Bone marrow (tissue), 2 donors: ENCODE results near the gene NRXN3.

ENCODE experiments used
- DNase-seq, 2 donors: peaks; one replicate each; lab custom pipeline; 2025; lab: John Stamatoyannopoulos, UW

NRXN3 gene

DNA sequence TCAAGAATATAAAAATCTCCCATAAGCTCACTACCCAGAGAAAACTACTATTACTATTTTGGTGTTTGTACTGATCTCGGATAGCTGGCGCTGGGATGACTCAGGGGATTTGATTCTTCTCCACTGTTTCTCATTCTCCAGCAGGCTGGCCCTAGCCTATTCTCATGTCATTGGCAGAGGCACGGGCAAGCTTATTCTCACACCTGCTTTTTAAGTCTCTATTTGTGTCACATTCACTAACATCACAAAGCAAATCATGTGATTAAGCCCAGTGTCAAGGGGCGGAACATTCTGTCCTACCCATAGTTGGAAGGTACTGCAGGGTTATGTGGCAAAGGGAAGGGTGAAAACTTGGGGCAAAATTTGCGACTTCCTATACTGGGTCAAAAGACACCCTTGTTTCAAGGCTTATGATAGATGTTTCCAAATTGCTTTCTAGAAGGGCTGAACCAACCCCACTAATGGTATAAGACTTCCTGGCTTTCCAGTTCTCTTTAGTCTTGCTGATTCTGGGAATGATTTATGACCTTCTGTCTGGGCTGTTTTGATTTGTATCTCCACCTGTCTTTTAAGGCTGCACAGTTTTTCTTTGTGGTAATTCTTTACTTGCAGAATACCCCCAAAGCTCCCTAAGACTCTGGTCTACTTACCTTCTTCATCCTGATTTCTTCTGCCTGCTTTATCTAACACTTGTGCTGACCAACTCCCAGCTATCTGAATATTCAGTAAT lies 406.4 kb downstream of the NRXN3 start:
- DNase-seq: no peak

DNA sequence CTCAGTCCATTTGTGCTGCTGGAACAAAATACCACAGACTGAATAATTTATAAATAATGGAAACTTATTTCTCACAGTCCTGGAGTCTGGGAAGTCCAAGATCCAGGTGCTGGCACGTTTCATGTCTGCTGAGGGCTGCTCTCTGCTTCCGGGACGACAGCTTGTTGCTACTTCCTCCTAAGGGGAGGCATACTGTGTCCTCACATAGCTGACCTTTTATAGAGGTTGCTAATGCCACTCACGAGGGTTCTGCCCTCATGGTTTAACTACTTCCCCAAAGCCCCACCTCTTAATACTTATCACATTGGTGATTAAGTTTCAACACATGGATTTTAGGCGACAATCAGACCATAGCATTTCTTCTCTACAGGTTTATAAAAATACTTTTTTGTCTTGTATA lies 411.1 kb downstream of the NRXN3 start:
- no peak for DNase-seq

DNA sequence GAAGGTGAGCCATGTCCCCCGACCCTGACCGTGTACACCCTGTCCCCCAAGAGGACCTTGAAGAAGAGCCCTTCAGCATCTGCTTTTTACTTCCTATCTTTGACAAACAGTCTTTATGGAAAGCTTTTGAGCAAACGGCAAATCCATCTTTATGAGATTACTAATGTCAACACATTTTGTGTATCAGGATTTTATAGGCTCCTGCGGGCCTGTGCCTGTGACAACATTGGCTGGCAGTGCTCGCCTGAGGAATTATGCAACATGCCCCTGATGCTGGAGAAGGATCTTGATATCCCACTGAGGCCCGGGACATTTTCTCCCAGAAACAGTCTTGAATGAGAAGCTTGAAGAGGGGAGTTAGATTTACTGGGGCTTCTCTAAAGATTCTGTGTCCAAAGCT lies 416.5 kb downstream of the NRXN3 start:
- DNase-seq: no peak

DNA sequence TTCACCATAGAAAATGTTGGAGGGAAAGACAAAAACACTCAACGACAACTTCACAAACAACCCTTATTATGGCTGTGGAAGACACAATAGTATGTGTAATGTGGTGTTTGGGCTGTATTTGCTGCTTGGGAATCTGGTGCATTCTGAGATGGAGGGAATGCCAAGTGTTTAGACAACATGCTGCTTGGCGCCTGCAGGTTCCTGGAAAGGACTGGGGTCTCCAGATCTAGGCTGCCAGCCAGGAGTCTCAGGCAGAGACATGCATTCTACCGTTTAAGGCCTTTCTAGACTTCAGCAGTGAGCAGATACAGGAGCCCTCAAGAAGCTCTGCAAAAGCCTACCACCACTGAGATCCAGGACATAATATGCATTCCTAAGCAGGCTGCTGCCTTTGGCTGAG lies 418.7 kb downstream of the NRXN3 start:
- no peak for DNase-seq

DNA sequence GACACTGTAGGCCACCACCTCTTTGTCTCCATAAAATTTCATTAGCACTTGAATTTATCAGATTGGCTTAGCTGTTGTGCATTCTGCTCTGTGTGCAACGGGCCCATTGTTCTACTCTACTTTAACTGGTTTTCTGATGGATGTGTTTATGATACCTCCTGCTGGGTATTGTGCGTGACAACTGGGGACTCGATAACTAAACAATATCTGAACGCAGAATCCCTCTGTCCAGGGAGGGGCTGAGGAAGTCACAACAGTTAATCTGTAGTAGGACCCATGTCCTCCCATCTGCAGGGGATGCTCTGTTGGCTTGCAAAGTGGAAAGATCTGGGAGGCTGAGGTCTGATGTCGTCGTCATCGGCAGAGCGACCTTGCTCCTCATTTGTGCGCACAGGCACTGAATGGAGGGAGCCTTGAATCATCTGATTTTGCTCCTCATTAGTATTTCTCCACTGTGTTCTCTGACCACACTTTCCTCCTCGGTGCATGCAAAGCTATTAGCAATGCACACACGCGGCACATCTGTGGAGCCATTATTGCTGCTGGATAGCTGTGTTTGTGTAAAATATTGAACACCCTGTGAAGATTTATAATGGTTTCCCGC lies 422.5 kb downstream of the NRXN3 start:
- DNase-seq: no peak

DNA sequence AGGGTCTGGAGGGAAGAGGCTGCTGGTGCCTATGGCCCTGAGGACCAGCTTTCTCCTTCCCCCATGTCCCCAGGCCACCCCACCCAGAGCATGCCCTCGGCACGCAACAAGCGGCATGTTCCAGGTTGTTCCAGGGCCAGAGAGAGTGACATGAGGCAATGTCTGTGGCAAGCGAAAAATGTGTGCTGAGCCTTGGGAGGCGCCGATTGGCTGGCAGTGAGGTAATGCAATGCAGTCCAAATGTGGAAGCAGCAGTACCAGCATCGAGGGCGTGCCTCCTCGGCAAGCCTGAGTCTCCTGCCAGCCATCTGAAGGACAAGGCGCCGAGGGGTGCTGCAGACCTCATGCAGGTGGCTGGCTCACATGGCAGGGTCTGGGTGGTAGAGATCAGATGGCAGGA lies 423.8 kb downstream of the NRXN3 start:
- no peak for DNase-seq

DNA sequence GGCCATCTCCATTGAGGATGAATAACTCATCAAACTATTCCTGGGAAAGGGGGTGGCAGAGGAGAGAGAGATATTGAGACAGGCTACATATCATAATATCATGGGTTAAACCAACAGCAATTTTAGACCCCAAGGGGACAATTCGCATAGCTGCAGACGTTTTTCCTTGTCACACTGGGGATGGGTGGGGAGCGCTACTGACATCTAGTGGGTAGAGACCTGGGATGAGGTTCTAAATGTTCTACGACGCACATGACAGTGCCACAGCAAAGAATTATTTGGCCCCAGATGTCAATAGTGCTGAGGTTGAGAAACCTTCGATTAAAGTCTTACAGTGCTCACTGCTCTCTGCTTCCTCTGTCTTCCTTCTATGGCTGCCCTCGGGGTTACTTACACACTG lies 425.6 kb downstream of the NRXN3 start:
- no peak for DNase-seq

DNA sequence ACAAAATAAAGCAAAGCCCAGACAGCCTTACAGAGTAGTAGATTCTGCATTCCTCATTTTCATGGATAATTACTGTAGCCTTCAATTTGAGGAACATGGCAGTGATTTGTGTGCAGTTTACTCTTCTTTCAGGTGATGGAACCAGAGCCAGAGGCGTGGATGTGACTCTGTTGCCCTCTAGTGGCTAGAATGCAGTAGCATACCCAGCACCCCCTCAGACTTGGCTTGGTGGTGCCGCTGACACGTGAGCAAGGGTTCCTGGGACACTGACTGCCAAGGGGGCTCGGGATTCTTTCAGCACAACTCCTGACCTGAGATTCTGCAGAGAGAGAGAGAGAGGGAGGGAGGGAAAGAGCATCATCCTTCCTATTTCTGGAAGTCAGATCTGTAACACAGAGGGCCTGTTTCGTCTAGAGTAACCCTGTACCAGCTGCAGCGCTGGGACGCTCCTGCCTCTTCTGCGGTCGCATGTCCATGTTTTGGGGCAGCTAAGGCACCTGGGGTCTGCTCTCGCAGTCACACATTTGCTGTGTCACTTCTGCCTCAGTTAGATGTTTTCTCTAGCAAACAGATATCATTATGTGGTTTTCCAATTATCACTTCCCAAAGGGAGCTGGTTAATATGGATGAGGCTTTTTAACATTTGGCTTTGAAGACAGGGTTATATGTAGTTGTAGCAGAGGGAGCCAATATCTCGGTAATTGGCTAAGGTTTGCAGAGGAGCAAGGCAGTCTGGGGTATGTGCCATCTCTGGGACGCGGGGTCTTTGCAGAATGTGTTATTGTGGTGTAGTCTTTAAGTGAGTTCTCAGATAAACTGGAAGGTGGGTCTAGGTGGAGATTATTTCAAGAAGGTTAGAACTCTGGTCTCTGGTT lies 428.1 kb downstream of the NRXN3 start:
- peak in 1 of 2 donors; percentile 27 for DNase-seq

DNA sequence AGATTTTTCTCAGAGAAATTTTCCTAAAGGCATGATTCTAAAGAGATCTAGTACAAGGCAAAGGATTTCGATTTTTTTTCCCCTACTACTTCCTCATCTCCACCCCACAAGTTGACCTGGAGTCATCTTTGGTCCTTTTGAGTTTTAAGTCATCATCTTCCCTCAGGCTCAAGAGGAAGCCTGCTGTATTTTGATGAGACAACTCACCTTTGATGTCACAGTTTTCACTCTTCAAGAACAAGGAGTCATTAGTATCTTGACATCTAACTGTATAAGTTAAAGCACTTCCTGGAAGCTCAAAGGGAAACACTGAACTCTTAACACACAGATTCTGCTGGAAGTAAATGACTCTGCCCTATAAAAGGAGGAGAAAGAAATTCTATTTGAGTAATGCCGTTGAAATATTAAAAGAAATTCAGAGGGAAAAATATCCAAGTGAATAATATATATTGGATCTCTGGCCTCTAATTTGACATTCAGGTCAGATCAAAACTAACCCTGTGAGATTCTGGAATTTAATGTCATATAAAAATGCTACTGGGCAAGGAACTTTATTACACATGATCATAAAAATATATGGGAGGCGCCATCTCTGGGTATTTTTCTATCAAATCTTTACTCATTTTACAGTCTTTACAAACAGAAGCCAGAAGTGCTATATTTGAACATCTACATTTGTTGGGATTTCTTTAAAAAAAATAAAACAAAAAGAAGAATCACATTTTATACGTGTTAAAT lies 435.0 kb downstream of the NRXN3 start:
- no peak for DNase-seq

DNA sequence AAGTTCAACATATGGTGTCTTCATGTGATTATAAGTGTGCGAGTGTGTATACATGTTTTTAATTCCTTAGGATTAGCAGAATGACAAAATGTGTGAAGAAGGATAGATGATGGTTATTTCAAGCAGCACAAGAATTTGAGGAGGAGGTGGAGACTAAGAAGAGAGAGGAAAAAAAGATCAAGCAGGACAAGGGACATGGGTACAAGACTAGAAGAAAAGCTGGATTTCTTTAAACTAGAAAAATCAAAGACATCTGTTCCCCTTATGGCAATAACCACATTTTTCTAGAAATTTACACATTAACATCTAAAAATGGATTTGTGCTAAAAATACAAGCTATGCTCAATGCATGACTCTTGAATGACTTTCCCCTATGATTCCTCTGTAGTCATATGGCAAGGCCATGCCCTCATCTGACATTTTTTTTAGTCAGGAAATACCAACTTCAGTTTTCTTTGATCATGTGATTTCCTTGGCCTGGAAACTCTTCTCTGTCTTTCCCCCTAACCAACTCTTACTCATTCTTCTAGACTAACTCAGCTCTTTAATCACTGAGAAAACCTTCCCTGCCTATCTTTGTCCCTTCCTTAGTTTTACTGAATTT lies 435.8 kb downstream of the NRXN3 start:
- DNase-seq: no peak

DNA sequence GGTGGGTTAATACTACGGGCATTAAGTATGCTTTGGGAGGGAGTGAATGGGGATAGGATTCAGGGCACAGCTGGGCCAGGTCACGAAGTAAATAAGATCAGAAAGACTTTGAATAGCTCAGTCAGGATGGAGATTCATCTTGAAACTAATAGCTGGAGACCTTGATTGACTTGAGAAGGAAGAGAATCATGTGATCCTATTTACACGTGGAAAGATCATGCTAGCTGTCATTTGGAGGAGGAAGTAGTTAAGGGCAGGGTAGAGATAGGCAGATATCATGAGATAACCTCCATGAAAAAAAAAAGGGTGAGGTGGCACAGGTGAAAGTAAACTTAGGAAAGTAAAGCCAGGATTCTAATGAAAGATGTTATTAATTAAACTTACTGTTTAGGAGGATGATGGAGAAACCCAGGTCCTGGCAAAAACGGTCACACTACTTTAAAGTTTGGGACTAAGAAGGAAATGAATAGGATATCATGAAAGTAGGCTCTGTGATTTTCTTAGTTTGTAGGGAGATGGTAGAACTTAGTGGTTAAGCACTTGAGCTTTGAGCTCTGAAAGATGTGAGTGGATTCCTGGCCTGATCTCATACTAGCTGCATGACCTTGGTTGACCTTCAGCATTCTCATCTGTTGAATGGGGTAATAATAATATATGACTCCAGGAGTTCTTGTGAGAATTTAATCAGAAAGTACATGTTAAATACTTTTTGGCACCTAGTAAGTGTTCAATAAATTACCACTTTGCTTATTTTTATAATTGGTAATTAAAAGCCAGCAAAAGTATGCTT lies 439.0 kb downstream of the NRXN3 start:
- DNase-seq: no peak

DNA sequence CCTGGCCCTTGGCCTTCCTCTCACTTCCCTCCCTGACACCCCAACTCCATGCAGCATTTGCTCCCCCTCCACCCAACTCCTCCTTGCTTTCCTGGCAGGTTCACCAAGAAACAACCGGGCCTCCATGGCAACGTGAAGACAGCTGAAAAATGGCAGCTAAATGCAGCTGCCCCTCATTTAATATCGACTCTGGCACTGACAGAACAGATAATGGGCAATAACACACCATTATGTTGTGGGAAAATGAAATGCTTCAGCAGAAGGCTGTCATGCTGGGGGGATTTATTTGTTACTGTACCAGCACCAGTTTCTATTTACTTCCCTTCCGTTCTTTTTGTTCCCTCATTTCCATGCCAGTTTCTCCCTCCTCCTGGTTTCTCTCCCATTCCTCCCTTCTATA lies 440.8 kb downstream of the NRXN3 start:
- DNase-seq: no peak

DNA sequence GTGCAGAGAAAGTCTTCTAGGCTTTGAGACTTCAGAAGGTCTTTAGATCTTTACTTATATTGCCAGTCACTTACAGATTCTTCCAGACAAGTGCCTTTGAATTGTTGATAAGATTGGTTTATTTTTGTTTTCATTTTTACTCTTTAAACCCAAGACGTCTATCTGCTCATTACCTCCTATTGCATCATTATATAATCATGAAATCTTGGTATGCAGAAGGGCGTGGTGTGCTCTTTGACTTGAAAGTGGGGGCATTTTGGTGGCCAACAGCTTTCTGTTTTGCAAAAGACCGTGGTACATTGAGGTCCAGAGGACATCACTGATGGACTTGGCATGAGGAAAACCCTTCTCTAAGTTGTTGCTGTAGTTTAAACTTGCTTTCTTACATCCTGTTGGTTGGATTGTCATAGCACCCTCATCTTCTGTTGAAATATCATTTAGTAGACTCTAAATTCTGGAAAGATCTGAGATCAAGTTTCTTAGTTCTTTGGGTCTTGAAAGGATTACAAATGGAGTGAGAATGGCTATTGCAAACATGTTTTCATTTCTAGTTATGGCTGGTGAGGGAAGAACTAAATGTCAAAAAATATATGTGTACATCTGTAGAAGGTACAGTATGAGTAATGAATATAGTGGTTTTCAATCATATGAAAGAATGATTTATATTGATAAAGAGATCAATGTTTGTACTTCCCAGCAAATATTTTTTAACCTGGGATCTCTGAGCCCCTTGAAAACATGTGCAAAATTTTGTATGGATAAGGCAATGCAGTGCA lies 441.8 kb downstream of the NRXN3 start:
- no peak for DNase-seq

DNA sequence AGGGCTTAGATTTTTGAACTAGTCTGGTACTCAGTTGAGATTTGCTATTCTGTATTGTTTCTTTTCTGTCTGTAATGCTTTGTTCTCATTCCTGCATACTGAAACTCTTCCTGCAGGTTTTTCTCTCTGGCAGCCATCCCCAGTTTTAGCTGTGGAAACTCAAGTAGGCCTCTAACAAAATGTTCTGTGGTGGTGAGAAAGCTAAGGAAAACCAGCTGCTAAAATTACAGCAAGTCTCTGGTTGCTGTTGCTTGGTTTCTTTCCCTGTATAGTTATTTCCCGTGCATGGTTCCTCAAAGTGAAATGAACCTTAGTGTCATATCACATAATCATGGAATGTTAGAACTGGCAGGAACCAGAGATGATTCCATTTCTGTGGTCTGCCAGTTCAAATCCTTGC lies 442.5 kb downstream of the NRXN3 start:
- no peak for DNase-seq

DNA sequence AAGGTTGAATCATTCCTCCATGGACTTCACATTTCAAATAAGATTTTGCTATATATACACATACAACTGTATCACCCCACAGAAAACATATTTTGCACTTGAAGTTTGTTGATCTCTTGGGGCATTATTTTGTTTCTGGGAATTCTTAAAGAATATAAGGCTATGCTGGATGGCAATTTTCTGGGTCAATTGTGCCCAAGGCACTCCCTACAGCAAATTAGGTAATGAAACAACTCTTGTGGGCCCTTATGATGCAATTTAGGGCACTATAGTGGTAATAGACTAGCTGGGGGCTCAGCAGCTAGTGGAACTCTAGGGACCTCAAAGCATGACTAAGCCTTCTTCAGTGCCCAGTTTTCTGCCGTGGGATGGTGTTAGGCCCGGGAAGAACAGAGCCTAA lies 444.4 kb downstream of the NRXN3 start:
- no peak for DNase-seq

DNA sequence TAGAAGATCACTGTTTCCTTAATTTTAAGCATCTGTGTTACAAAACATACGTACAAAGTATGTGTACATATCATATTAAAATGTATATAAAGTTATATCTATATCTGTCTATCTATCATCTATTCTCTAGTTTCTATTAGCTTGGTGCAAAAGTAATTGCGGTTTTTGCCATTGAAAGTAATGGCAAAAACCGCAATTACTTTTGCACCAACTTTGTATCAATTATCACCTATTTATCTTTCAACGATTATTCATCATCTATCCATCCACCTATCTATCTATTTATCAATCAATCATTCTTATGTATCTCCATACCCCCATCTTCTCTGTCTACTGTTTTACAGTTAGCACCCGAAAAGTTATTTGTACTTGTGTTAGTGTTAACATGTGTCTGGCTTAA lies 447.6 kb downstream of the NRXN3 start:
- no peak for DNase-seq

DNA sequence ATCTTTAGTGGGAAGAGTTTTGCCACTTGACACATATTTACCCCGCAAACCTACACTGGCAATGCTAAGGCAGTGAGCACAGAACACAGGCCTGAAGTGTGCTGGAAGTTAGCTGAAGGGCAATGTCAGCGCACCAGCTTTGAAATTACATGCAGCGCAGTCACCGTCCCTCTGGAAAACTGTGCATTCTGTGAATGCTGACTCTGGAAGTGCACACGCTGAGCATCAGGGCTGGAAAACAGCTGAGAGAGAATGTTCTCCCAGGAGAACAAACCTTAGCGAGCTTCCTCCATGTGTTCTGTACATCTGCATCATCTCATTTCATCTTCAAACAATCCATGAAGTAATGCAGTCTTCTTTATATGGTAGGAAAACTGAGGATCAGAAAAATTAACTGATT lies 448.2 kb downstream of the NRXN3 start:
- no peak for DNase-seq

DNA sequence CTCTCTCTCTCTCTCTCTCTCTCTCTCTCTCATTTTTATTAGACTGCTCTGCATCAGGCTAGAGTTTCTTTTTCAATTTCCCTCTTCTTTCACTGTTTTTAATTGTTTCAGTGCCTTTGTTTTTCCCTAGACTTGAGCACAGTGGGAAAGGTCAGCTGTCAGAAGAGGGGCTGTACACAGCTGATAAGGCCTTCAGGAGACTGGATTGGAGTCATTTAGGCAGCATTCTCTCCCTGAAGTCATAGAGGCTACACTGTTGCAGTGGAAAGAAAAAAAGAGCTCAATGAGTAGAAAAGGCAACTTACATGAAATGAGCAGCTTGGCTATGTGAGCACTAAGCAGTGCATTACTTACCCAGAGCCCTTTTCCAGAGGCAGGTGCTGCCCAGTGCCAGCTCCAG lies 456.9 kb downstream of the NRXN3 start:
- no peak for DNase-seq

DNA sequence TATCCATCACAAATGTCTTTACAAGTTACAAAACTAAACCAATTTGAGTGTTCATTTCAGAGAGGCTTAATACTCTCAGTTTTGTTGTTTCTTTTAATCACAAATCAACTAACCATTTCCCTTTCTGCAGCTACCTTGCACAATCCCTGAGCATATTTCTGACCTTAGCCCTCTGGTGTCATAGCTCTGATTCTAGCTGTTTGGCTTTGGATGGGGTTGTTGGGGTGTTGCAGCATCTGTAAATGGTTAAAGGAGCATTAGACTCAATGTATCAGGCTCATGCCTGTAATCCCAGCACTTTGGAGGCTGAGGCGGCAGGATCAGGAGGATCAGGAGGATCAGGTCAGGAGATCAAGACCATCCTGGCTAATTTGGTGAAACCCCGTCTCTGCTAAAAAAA lies 461.4 kb downstream of the NRXN3 start:
- DNase-seq: no peak

DNA sequence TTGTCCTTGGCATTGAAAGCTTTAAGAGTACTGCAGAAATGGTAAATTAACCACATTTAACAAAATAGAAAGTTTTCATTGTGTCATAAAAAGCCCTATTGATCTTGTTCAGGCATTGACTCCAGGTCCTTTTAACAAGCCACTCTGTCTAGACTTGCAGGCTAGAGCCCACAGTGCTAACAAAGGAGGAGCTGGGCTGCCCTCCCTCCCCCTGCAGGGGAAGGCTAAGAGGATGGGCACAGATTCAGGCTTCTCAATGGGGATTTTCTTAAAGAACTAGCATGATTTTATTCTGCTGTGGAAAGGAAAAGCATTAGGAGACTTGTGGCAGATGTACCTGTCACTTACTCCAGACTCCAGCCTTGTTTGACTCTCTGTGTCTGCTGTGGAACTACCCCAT lies 463.6 kb downstream of the NRXN3 start:
- no peak for DNase-seq
